Body of pancreas (tissue), 4 donors: ENCODE results near the gene DTD2. TPM values are rescaled to one million over a fixed set of nuclear protein-coding genes. Genes with fewer than 3 reads are reported as not detected.

Source experiments
- ATAC-seq: fragments of 150-250 bp; one replicate; pipeline ENCODE4 v1.9.1; 2016
- DNase-seq, 4 donors: peaks; one replicate each; pipeline ENCODE4 v3.0.0-alpha.2; 2019
- H3K27ac ChIP-seq, 4 donors: fragments of 200-600 bp; sonication (generic); 1 replicate in 3 of 4; 2 replicates in 1 of 4; pipeline versions ENCODE4 v1.5.1 to v1.6.1; 2016 to 2019; ENCODE audit warnings: mild to moderate bottlenecking in 1 of 4, mixed read lengths in 1 of 4, moderate library complexity in 1 of 4
- H3K27me3 ChIP-seq, 2 donors: fragments of 200-600 bp; sonication (generic); one replicate each; pipeline ENCODE4 v1.6.0; 2016; ENCODE audit warnings: mild to moderate bottlenecking in 1 of 2
- H3K36me3 ChIP-seq, 2 donors: fragments of 200-600 bp; sonication (generic); replicated peaks in 1 of 2; 2 replicates each; pipeline ENCODE4 v1.5.1; 2016; ENCODE audit warnings: low read depth in 2 of 2; ENCODE audit not compliant: insufficient read depth in 1 of 2
- H3K4me1 ChIP-seq: fragments of 200-600 bp; sonication (generic); one replicate; pipeline ENCODE4 v1.6.0; 2016
- H3K4me3 ChIP-seq, 2 donors: fragments of 200-600 bp; sonication (generic); 1 replicate in 1 of 2; 2 replicates in 1 of 2; pipeline ENCODE4 v1.5.1; 2016 to 2019
- H3K9me3 ChIP-seq, 3 donors: fragments of 200-600 bp; sonication (generic); 1 replicate in 2 of 3; 2 replicates in 1 of 3; pipeline ENCODE4 v1.5.1; 2016
- POLR2A ChIP-seq, 3 donors: fragments of 450-650 bp; IDR thresholded peaks; one replicate each; pipeline ENCODE4 v1.6.1; 2016; ENCODE audit warnings: antibody characterized with exemption in 3 of 3, mild to moderate bottlenecking in 2 of 3
- WGBS, 2 donors: methylation state at CpG; one replicate each; pipeline ENCODE4 v1.1.5; 2017; 5-methylcytosine and 5-hydroxymethylcytosine counted together
- intact Hi-C: fragments of 100-400 bp; cut with DNase I; formaldehyde crosslinking; loops from one replicate; pipeline ENCODE4 v1.15.1; 2023
- total RNA-seq, 2 donors: library from RNA; depleted of rRNA; stranded (reverse); fragments of >200 nt; gene quantifications; one replicate each; pipeline ENCODE4 v1.1.0, GENCODE V29; 2016
- TF ChIP-seq, protein P1 (sequence below), 7 experiments: fragments of 450-650 bp in 4 of 7; fragments of 200-600 bp in 3 of 7; sonication (generic) in 3 of 7; IDR thresholded peaks; one replicate each; pipeline ENCODE4 v1.5.1; 2016 to 2019; ENCODE audit warnings: antibody characterized with exemption in 7 of 7

The DTD2 gene
- 10 to 100 TPM; 20.4 to 22.3 TPM for total RNA-seq

DNA sequence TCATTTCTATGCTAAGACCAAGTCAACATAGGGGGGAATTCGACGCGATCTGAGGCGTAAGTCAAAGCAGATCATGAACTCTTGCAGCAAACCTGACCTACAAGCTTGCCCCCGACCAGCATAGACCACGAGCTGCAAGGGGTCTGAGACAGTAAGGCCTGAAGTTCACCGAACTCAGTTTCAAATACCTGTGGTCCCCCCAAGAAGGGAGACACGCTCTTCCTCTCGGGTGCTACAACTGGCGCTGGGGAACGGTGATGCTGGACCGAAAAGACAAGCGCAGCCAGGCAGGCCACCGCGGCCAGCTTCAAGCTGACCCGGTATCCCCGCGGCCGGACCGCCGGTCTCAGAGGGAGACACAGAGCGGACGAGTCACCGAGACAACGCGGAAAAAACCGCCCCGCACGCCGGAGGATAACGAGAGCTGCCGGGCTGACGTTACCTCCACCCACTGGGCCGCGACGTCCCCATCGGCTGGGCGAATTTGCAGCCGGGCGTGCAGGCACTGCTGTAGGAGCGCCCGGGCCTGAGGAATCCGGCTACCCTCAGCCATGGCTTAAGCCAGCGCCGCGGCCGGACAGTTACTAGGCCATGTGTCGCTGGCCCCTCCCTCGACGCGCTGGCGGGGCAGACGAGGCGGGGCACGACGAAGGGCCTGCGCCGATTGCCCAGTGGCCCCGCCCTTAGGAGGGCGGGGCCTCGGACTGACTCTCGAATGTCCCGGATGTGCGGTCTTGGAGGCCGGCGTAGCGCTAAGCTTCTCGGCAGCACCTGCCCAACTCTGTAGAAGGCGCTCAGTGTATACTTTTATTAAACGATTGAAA is at the start of gene DTD2:
TSS of gene DTD2 (minus strand) at position 666 of the 824 bp plus-strand sequence. CDS start at position 553, 113 bp downstream.
- peak within 1 kb of the TSS; percentile 74 to 94 (median 86) for H3K27ac ChIP-seq
- peaks cover 0 to 3% of the 10 kb centered on the region in 2 donors for H3K36me3 ChIP-seq
- H3K4me3 ChIP-seq, result peak within 1 kb of the TSS; percentile 9 to 82
- H3K27me3 ChIP-seq, result no peaks in the 10 kb centered on the region
- 0 to 1% methylated on average over 17 to 70 of the region's 70 CpGs for WGBS, 2 donors
- intact Hi-C loops, result no loop called here
- TF ChIP-seq POLR2A (IDR thresholded peaks at IDR 0.05), result peak; percentile 80 to 91 (median 87)
- TF ChIP-seq, protein P1, sequence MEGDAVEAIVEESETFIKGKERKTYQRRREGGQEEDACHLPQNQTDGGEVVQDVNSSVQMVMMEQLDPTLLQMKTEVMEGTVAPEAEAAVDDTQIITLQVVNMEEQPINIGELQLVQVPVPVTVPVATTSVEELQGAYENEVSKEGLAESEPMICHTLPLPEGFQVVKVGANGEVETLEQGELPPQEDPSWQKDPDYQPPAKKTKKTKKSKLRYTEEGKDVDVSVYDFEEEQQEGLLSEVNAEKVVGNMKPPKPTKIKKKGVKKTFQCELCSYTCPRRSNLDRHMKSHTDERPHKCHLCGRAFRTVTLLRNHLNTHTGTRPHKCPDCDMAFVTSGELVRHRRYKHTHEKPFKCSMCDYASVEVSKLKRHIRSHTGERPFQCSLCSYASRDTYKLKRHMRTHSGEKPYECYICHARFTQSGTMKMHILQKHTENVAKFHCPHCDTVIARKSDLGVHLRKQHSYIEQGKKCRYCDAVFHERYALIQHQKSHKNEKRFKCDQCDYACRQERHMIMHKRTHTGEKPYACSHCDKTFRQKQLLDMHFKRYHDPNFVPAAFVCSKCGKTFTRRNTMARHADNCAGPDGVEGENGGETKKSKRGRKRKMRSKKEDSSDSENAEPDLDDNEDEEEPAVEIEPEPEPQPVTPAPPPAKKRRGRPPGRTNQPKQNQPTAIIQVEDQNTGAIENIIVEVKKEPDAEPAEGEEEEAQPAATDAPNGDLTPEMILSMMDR (IDR thresholded peaks at IDR 0.05), result no peak
- no peaks in the 10 kb centered on the region for H3K9me3 ChIP-seq
- ATAC-seq, result peak; percentile 100
- peak; percentile 95 to 96 (median 95) for DNase-seq
- H3K4me1 ChIP-seq, result peaks cover 18% of the 10 kb centered on the region

DNA sequence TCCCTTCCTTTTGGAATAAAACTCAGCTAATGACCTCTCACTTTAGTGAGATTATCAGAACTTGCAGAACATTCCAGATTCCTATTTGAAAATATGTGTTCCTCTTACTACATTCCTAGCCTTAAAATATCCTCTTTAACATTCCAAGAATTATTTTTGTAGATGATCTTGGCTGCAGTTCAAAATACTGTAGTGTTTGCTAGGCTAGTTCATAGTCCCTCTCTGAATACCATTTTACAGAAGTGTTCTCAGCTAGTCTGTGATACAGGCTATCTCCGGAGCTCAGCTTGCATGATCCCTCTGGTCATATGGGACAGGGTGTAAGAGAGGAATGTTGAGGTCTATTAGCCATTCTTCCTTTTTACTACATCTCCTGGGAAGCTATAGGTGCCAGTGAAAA is 48.1 kb upstream of the DTD2 start:
- H3K27me3 ChIP-seq, result no peaks in the 10 kb centered on the region
- H3K9me3 ChIP-seq, result no peaks in the 10 kb centered on the region
- no peaks in the 10 kb centered on the region for H3K4me1 ChIP-seq
- no peaks in the 10 kb centered on the region for H3K36me3 ChIP-seq
- intact Hi-C loops, result no loop called here
- H3K27ac ChIP-seq, result no peak overlapping the region
- H3K4me3 ChIP-seq, result no peak overlapping the region
- 36 to 50% methylated on average over 1 of the region's 1 CpG for WGBS, 2 donors
- TF ChIP-seq, protein P1 (IDR thresholded peaks at IDR 0.05), result no peak
- TF ChIP-seq POLR2A (IDR thresholded peaks at IDR 0.05), result no peak
- DNase-seq, result no peak
- no peak for ATAC-seq

DNA sequence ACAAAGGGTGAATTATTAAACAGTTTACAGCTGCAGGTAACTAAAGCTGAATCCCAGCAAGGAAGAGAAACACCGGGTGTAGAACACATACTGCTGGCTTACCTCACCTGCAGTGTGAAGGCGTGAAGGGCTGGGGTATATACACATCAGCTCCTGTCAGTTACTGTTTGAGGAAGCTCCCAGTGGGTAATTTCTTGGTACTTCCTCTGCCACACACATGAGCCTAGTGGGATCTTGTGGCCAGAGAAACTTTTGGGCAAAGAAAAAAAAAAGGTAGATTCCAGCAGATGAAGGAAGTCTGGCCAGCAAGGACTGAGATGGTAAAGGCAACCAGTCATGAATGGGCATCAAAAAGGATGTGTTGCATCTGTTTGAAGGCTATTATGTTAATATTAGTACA is 44.6 kb upstream of the DTD2 start:
- WGBS, 2 donors, result 70 to 79% methylated on average over 2 of the region's 2 CpGs
- Histone ChIP-seq H3K27me3 (no peaks in the 10 kb centered on the region), H3K4me3 (no peak overlapping the region), H3K27ac (no peak overlapping the region), H3K4me1 (no peaks in the 10 kb centered on the region), H3K9me3 (no peaks in the 10 kb centered on the region), H3K36me3 (no peaks in the 10 kb centered on the region)
- DNase-seq (no peak), ATAC-seq (no peak)
- intact Hi-C loops, result no loop called here
- TF ChIP-seq POLR2A (IDR thresholded peaks at IDR 0.05), result no peak
- TF ChIP-seq, protein P1 (IDR thresholded peaks at IDR 0.05), result no peak

DNA sequence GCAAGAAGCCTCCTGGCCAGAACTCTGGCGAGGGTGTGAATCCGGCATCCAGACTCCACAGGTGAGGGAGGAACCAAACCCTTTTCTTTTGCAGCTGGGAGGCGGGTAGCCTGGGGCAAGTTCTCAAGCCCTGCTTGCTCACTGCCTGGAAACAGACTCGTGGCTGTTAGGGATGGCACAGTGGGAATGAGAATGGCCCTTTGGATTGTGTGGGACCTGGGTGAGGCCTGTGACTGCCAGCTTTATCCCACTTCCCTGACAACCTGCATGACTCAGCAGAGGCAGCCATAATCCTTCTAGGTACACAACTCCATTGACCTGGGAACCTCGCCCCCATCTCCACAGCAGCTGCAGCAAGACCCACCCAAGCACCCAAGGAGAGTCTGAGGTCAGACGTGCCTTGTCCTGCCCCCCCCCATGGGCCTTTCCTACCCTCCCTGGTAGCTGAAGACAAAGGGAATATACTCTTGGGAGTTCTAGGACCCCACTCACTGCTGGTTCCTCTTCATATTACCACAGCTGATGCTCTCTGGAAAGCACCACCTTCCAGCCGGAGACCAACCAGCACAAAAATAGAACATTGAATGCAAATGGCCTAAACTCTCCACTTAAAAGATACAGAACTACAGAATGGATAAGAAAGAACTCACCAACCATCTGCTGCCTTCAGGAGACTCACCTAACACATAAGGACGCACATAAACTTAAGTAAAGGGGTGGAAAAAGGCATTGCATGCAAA is 35.6 kb upstream of the DTD2 start:
- no peak for ATAC-seq

More for the DNA sequence above, 35.6 kb upstream of the DTD2 start:
- no peaks in the 10 kb centered on the region for H3K4me1 ChIP-seq
- WGBS, 2 donors, result 75 to 93% methylated on average over 7 to 8 of the region's 8 CpGs
- no peak overlapping the region for H3K4me3 ChIP-seq
- no peak for DNase-seq
- H3K36me3 ChIP-seq, result no peaks in the 10 kb centered on the region
- H3K9me3 ChIP-seq, result no peaks in the 10 kb centered on the region
- TF ChIP-seq, protein P1 (IDR thresholded peaks at IDR 0.05), result no peak
- no peak for TF ChIP-seq POLR2A (IDR thresholded peaks at IDR 0.05)
- H3K27ac ChIP-seq, result no peak overlapping the region
- intact Hi-C loops, result no loop called here
- no peaks in the 10 kb centered on the region for H3K27me3 ChIP-seq
